ENCODE results near the gene MRTFA.

GRCh38 chr22:40366068-40366467 is 270.5 kb downstream of the MRTFA start:
- TF ChIP-seq CTCF (IDR thresholded peaks at IDR 0.05) (no peak), POLR2A (IDR thresholded peaks at IDR 0.05) (no peak)

Data from esophagus squamous epithelium (tissue), 4 donors.